Raji (cell line): ENCODE measurements around the gene SMPD3.

Experiments
- POLR2A ChIP-seq: IDR thresholded peaks from 2 replicates; pipeline ENCODE4 v1.6.1; 2011; ENCODE audit warnings: low read depth, low read length, control low read depth; ENCODE audit not compliant: insufficient read depth

SMPD3 gene

GRCh38 chr16:68366062-68366461 lies 82.2 kb downstream of the SMPD3 start:
- TF ChIP-seq POLR2A, result no peak

- TF ChIP-seq POLR2A, result no peak
These were observed 83.0 kb downstream of the SMPD3 start for GRCh38 chr16:68365167-68365817.

GRCh38 chr16:68364561-68364998 lies 83.7 kb downstream of the SMPD3 start:
- TF ChIP-seq POLR2A, result no peak

- TF ChIP-seq POLR2A, result no peak
These were observed 84.4 kb downstream of the SMPD3 start for GRCh38 chr16:68363658-68364521.

- no peak for TF ChIP-seq POLR2A
These were observed 85.2 kb downstream of the SMPD3 start for GRCh38 chr16:68362947-68363657.

GRCh38 chr16:68362262-68362913 lies 85.9 kb downstream of the SMPD3 start:
- TF ChIP-seq POLR2A, result no peak

- TF ChIP-seq POLR2A, result no peak
These were observed 86.8 kb downstream of the SMPD3 start for GRCh38 chr16:68361485-68361884.

GRCh38 chr16:68360956-68361355 lies 87.4 kb downstream of the SMPD3 start:
- no peak for TF ChIP-seq POLR2A

GRCh38 chr16:68360547-68360946 lies 87.8 kb downstream of the SMPD3 start:
- no peak for TF ChIP-seq POLR2A

GRCh38 chr16:68359398-68360191 lies 88.7 kb downstream of the SMPD3 start:
- no peak for TF ChIP-seq POLR2A

GRCh38 chr16:68358951-68359350 lies 89.4 kb downstream of the SMPD3 start:
- TF ChIP-seq POLR2A, result no peak

- no peak for TF ChIP-seq POLR2A
These were observed 90.4 kb downstream of the SMPD3 start for GRCh38 chr16:68357923-68358322.

- no peak for TF ChIP-seq POLR2A
These were observed 90.8 kb downstream of the SMPD3 start for GRCh38 chr16:68357521-68357922.

- no peak for TF ChIP-seq POLR2A
These were observed 91.4 kb downstream of the SMPD3 start for GRCh38 chr16:68356919-68357286.
